Psoas muscle (tissue), 8 donors: ENCODE measurements around the gene AP3M1. TPM values are rescaled to one million over a fixed set of nuclear protein-coding genes. Genes with fewer than 3 reads are reported as not detected.
A peak's percentile ranks its signal among the peaks of the same experiment; 100 is the strongest.

Experiments used
- ATAC-seq, 4 donors: fragments of 200-7000 bp; cut with Tn5 transposase; one replicate each; pipeline ENCODE4 v1.9.1; 2020; ENCODE audit warnings: moderate library complexity in 3 of 4, mild to moderate bottlenecking in 2 of 4
- DNase-seq, 2 donors: peaks; one replicate each; pipeline ENCODE4 v3.0.0-alpha.2; 2020
- H3K27ac ChIP-seq: fragments of 200-600 bp; one replicate; pipeline ENCODE4 v1.8.0; 2022
- H3K27me3 ChIP-seq, 3 donors: fragments of 200-600 bp in 1 of 3; one replicate each; pipeline versions ENCODE4 v1.6.1 to v1.8.0; 2013 to 2022; ENCODE audit warnings: low read length in 2 of 3, mild to moderate bottlenecking in 2 of 3, moderate library complexity in 1 of 3; ENCODE audit not compliant: insufficient read depth in 3 of 3
- H3K36me3 ChIP-seq, 2 donors: fragments of 200-600 bp in 1 of 2; one replicate each; pipeline versions ENCODE4 v1.6.1 to v1.8.0; 2013 to 2022; ENCODE audit warnings: low read depth in 1 of 2, mild to moderate bottlenecking in 1 of 2, moderate library complexity in 1 of 2; ENCODE audit not compliant: insufficient read depth in 1 of 2
- H3K4me1 ChIP-seq: fragments of 200-600 bp; one replicate; pipeline ENCODE4 v1.8.0; 2022
- H3K4me3 ChIP-seq: fragments of 200-600 bp; one replicate; pipeline ENCODE4 v1.8.0; 2022; ENCODE audit warnings: mild to moderate bottlenecking
- H3K9me3 ChIP-seq: fragments of 200-600 bp; one replicate; pipeline ENCODE4 v1.8.0; 2022
- intact Hi-C, 2 donors: fragments of 100-400 bp; cut with DNase I; formaldehyde crosslinking; loops; one replicate each; pipeline versions ENCODE4 v1.11.0 to v1.14.2; 2022
- polyA plus RNA-seq, 3 donors: library from polyadenylated mRNA; stranded (reverse); fragments of 200-250 nt; gene quantifications; one replicate each; pipeline ENCODE4 v1.2.3, GENCODE V29; 2013
- total RNA-seq, 4 donors: library from RNA; stranded (reverse); fragmentation: NEBNext Ultra II Directional in 2 of 4; extraction: Animal tissue kit (Norgen Biotek cat#: 25700) in 2 of 4; gene quantifications; one replicate each; pipeline versions ENCODE4 v1.2.1 to v1.2.4, GENCODE V29; 2021 to 2023
- TF ChIP-seq, protein P1 (sequence below): fragments of 200-600 bp; IDR thresholded peaks from one replicate; pipeline ENCODE4 v1.8.0; 2022; ENCODE audit warnings: antibody characterized with exemption
- donor health status: healthy with polysubstance abuse.
- donor health status: DM: no; HTN: no; CAD: no; lungs with moderate emphysema.
- donor health status: Bipolar disorder and iron deficiency.
- donor health status: healthy.
- donor health status: DM: yes; HTN: yes; CAD: no.
- donor health status: DM: no; HTN: no; CAD: no.
- donor health status: DM: no; HTN: no; CAD: no.
- donor health status: DM: yes; HTN: yes; CAD: no.

Gene AP3M1
- total and polyA plus RNA-seq, 7 donors, result 9.5 to 26.9 (median 20.1) TPM

DNA sequence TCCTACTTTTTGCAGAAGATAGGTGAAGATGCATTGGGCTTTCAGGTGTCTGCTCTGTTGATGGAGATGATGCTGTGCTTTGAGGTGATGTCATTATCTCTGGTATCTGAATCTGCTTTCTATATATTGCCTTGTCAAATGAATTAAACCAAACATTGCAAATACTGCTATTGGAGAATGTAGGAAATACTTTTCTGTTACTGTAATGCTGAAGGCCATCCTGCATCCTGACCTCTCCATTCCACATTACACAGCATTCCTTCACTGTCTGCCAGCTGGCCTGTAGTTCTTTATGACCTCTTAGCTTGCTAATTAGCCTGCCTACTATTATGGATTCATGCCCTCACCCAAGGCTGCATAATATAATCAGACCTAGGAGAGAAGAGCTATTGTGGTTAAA, 79.5 kb downstream of the AP3M1 start:
- peaks cover 56% of the 10 kb centered on the region for H3K4me1 ChIP-seq
- TF ChIP-seq, protein P1, sequence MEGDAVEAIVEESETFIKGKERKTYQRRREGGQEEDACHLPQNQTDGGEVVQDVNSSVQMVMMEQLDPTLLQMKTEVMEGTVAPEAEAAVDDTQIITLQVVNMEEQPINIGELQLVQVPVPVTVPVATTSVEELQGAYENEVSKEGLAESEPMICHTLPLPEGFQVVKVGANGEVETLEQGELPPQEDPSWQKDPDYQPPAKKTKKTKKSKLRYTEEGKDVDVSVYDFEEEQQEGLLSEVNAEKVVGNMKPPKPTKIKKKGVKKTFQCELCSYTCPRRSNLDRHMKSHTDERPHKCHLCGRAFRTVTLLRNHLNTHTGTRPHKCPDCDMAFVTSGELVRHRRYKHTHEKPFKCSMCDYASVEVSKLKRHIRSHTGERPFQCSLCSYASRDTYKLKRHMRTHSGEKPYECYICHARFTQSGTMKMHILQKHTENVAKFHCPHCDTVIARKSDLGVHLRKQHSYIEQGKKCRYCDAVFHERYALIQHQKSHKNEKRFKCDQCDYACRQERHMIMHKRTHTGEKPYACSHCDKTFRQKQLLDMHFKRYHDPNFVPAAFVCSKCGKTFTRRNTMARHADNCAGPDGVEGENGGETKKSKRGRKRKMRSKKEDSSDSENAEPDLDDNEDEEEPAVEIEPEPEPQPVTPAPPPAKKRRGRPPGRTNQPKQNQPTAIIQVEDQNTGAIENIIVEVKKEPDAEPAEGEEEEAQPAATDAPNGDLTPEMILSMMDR, result no peak
- H3K27ac ChIP-seq, result peak overlapping the region; percentile 71
- DNase-seq (no peak), ATAC-seq (peak in 2 of 4 donors; percentile 23 to 50)
- no peaks in the 10 kb centered on the region for H3K9me3 ChIP-seq
- no peak overlapping the region for H3K4me3 ChIP-seq
- intact Hi-C loops, result no loop called here
- H3K36me3 ChIP-seq, result peaks cover 12 to 50% of the 10 kb centered on the region in 2 donors
- H3K27me3 ChIP-seq, result no peaks in the 10 kb centered on the region

Other genes with a start within 250 kb of the AP3M1 start
- gene PLAU, start 239.7 kb downstream of the AP3M1 start, total RNA-seq, result 10 to 100 TPM in 2 of 4 donors, 1 to 10 TPM in 2; 5.0 to 18.2 (median 10.6) TPM
- gene PLAU, start 239.7 kb downstream of the AP3M1 start, polyA plus RNA-seq, result 1 to 10 TPM; 3.8 to 7.6 (median 7.1) TPM
- 100 to 1,000 TPM in 3 of 4 donors, 10 to 100 TPM in 1; 89.1 to 426 (median 179) TPM for gene VCL, start 152.7 kb downstream of the AP3M1 start, total RNA-seq
- 10 to 100 TPM; 54.5 to 93.2 (median 91.4) TPM for gene VCL, start 152.7 kb downstream of the AP3M1 start, polyA plus RNA-seq
- gene ADK, start 393 bp upstream of the AP3M1 start, total RNA-seq, result 10 to 100 TPM; 19.3 to 32.3 (median 25.6) TPM
- gene ADK, start 393 bp upstream of the AP3M1 start, polyA plus RNA-seq, result 10 to 100 TPM; 17.8 to 28.6 (median 22.0) TPM